Posterior vena cava (tissue), 2 donors: ENCODE data around the gene RCC2. TPM values are rescaled to one million over a fixed set of nuclear protein-coding genes. Genes with fewer than 3 reads are reported as not detected.
A peak's percentile ranks its signal among the peaks of the same experiment; 100 is the strongest.
"Not testable (repeated sequence)": the region's sequence is repeated elsewhere in the genome, so short reads cannot be mapped to it uniquely, and the experiment has no call there.

Experiments
- DNase-seq: peaks from one replicate; pipeline ENCODE4 v3.0.0-alpha.2; 2020; ENCODE audit warnings: low spot score
- intact Hi-C, 2 donors: fragments of 100-400 bp; cut with DNase I; formaldehyde crosslinking; loops; one replicate each; pipeline versions ENCODE4 v1.14.1 to v1.14.2; 2022 to 2023
- long read RNA-seq, 2 donors: library from polyadenylated mRNA; unstranded; transcript quantifications; one replicate each; pipeline ENCODE4 v2.0.0, GENCODE V29; 2020 to 2021
- total RNA-seq, 2 donors: library from RNA; stranded (reverse); fragmentation: NEBNext Ultra II Directional; extraction: Animal tissue kit (Norgen Biotek cat#: 25700); gene quantifications; one replicate each; pipeline ENCODE4 v1.2.1, GENCODE V29; 2021
- donor health status: DM: yes; HTN: yes; CAD: no.
- donor health status: DM: yes; HTN: yes; CAD: no.

RCC2 gene
- 10 to 100 TPM; 17.3 to 22.2 TPM for total RNA-seq
- long read RNA-seq, donor 1, partial matches to known transcripts, result 1 of 4 reads
- long read RNA-seq, donor 1, other reads (novel, unspliced or antisense), result 2 of 4 reads
- long read RNA-seq, donor 2, partial matches to known transcripts, result 1 of 3 reads
- long read RNA-seq, donor 2, other reads (novel, unspliced or antisense), result 2 of 3 reads

DNA sequence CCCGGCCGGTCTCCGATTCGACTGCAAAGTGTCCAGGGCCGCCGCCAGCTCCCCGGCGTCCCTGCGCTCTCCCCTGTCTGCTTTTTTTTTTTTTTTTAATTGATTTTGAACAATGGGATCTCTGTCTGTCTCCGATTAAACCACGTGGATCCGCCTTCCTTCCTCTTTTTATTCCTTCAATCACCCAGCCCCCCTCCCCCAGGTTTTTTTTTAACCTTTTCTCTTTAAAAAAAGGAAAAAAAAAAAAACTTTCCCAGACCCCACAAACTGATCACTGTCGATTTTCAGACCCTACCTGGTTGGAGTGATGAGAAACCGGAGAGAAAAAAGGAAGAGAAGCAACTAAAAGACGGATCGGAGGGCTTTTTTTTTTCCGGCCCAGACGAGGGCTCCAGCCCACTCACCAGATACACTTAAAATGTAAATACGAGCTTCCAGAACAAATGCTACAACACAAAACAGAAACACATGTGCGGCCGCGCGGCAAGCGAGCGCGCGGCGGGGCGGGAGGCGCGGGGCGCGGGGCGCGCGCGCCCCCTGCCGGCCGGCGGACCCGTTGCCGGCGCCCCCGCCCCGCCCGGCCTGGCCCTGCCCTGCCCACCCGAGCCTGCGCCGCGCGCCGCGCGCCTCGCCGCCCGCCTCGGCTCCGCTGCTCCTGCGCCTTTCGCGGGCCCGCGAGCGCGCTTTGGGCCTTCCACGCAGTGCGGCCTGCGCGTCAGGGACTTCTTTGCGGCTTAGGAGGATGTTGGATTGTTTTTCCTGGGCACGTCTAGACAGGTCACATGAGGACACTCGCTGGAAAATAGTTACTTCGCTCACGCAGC, at the start of gene RCC2:
Gene RCC2 (minus strand): TSS at position 428 of the 824 bp plus-strand sequence. CDS start 1,163 bp downstream, outside the sequence.
- intact Hi-C loops, result no loop called here
- DNase-seq, result peak; percentile 90

DNA sequence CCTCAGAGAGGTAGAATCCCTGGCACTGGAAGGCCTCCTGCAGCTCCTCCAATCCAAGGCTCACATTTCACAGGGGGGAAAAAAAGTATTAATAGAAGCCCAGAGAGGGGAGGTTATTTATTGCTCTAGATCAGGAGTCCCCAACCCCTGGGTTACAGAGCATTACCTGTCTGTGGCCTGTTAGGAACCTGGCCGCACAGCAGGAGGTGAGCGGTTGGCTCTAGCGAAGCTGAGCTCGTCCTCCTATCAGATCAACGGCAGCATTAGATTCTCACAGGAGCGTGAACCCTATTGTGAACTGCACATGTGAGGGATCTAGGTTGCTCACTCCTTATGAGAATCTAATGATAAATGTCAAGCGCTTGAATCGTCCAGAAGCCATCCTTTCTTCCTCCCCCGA, 46.8 kb upstream of the RCC2 start:
- no peak for DNase-seq
- intact Hi-C loops, result no loop called here

GRCh38 chr1:17485281-17485680, 45.8 kb upstream of the RCC2 start:
- intact Hi-C loops, result no loop called here

GRCh38 chr1:17481981-17482380, 42.5 kb upstream of the RCC2 start:
- DNase-seq, intact Hi-C loops: not testable (repeated sequence)

More at GRCh38 chr1:17485281-17485680, 45.8 kb upstream of the RCC2 start:
- DNase-seq, result no peak

GRCh38 chr1:17480846-17481245, 41.4 kb upstream of the RCC2 start:
- no peak for DNase-seq
- intact Hi-C loops, result no loop called here

- intact Hi-C loops, result no loop called here
- DNase-seq, result no peak
Observed at GRCh38 chr1:17475752-17476151, 36.3 kb upstream of the RCC2 start.

DNA sequence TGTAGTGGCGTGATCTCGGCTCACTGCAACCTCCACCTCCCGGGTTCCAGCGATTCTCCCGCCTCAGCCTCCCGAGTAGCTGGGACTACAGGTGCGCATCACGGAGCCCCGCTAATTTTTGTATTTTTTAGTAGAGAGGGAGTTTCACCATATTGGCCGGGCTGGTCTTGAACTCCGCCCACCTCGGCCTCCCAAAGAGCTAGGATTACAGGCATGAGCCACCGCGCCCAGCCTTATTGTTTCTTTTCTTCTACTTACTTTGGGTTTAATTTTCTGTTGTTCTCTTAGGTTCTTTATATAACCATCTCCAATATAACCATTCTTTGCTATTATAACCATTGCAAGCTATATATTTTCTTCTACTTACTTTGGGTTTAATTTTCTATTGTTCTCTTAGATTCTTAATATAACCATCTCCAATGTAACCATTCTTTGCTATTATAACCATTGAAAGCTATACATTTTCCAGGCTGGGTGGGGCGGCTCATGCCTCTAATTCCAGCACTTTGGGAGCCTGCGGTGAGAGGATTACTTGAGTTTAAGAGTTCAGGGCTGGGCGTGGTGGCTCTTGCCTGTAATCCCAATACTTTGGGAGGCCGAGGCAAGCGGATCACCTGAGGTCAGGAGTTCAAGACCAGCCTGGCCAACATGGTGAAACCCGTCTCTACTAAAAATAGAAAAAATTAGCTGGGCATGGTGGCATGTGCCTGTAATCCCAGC, 35.5 kb upstream of the RCC2 start:
- intact Hi-C loops, DNase-seq: not testable (repeated sequence)

DNA sequence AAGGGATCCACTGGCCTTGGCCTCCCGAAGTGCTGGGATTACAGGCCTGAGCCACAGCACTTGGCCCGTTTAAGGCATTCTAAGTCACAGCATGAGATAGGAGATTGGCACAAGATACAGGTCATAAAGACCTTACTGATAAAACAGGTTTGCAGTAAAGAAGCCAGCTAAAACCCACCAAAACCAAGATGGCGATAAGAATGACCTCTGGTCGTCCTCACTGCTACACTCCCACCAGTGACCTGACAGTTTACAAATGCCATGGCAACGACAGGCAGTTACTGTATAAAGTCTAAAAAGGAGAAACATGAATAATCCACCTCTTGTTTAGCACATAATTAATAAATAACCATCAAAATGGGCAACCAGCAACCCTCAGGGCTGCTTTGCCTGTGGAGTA, 33.3 kb upstream of the RCC2 start:
- no peak for DNase-seq
- intact Hi-C loops, result no loop called here

DNA sequence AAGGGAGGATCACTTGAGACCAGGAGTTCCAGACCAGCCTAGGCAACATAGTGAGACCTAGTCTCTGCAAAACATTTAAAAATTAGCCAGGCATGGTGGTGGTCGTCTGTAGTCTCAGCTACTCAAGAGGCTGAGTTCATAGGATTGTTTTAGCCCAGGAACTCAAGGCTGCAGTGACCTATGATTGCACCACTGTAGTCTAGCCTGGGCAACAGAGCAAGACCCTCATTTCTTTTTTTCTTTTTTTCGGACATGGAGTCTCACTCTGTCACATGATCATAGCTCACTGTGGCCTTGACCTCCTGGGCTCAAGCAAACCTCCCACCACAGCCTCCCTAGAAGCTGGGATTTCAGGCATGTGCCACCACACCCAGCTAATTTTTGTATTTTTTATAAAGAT, 31.9 kb upstream of the RCC2 start:
- no peak for DNase-seq
- intact Hi-C loops, result no loop called here

DNA sequence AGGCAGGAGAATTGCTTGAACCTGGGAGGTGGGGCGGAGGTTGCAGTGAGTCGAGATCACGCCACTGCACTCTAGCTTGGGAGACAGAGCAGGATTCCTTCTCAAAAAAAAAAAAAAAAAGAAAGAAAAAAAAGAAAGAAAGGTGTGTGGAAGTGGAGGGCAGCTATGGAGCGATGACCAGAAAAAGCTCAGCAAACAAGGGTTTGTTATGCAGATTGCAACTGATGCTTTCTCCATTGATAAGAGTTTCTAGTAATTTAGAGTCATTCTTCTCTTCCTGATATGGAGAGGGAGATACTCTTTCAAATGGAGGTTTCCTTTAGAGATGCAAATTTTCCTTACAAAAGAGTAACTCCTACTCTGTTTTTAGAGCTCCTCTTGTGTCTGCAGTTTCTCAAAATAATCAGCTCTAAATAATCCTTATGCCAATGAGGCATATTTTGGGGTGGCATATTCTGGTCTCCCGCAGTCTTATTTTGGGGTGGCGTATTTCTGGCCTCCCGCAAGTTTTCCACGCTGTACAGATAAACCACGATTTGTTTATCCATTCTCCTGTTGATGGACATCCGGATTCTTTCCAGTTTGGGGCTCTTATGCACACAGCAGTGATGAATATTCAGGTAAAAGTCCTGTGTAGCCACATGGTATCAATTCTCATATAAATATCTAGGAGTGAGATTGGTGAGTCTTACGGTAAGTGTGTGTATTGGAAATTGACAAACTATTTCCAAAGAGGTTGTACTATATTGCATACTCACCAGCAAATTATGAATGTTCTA, 30.7 kb upstream of the RCC2 start:
- DNase-seq, result no peak
- intact Hi-C loops, result no loop called here

DNA sequence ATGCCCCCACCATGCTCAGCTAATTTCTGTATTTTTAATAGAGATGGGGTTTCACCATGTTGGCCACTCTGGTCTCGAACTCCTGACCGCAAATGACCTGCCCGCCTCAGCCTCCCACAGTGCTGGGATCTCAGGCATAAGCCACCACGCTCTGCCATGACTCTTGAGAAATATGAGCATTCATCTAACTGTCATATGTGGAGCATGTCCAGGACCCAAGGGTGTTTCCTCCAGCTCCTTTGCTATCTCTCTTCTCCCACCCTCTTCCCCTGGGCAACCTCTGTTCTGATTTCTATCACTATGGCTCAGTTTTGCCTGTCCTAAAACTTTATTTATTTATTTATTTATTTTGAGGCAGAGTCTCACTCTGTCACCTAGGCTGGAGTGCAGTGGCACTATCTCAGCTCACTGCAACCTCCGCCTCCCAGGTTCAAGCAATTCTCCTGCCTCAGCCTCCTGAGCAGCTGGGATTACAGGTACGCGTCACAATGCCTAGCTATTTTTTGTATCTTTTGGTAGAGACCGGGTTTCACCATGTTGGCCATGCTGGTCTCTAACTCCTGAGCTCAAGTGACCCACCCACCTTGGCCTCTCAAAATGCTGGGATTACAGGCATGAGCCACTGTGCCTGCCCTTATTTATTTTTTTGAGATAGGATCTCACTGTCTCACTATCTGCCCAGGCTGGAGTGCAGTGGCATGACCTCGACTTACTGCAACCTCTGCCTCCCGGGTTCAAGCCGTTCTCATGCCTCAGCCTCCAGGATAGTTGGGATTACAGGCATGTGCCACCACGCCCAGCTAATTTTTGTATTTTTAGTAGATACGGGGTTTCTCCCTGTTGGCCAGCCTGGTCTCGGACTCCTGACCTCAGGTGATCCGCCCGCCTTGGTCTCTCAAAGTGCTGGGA, 29.1 kb upstream of the RCC2 start:
- not testable (repeated sequence) for DNase-seq
- intact Hi-C loops, result loop anchor here in 1 of 2 donors (10.0 kb wide), 1 partner anchor 384 kb away; no protein-coding TSS in a partner anchor

- intact Hi-C loops, result loop anchor here in 1 of 2 donors (10.0 kb wide), 1 partner anchor 382 kb away; no protein-coding TSS in a partner anchor
- no peak for DNase-seq
Observed at GRCh38 chr1:17466359-17466758, 26.9 kb upstream of the RCC2 start.

- intact Hi-C loops, result loop anchor here in 1 of 2 donors (10.0 kb wide), 1 partner anchor 380 kb away; no protein-coding TSS in a partner anchor
Observed at GRCh38 chr1:17465228-17465627, 25.8 kb upstream of the RCC2 start.

GRCh38 chr1:17463991-17464390, 24.5 kb upstream of the RCC2 start:
- intact Hi-C loops, result loop anchor here in 1 of 2 donors (10.0 kb wide), 1 partner anchor 379 kb away; no protein-coding TSS in a partner anchor
- DNase-seq, result no peak

More at GRCh38 chr1:17465228-17465627, 25.8 kb upstream of the RCC2 start:
- no peak for DNase-seq

DNA sequence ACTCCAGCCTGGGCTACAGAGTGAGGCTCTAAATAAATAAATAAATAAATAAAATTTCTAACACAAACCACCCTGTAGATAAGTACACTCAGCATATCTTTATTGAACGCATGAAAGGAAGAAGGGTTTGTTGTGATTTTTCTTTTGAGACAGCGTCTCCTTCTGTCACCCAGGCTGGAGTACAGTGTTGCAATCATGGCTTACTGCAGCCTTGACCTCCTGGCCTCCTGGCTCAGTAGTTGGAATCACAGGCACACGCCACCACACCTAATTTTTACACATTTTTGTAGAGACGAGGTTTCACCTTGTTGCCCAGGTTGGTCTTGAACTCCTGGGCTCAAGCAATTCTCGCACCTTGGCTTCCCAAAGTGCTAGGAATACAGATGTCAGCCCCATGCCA, 23.2 kb upstream of the RCC2 start:
- intact Hi-C loops, result loop anchor here in 1 of 2 donors (10.0 kb wide), 1 partner anchor 378 kb away; no protein-coding TSS in a partner anchor
- DNase-seq, result no peak

DNA sequence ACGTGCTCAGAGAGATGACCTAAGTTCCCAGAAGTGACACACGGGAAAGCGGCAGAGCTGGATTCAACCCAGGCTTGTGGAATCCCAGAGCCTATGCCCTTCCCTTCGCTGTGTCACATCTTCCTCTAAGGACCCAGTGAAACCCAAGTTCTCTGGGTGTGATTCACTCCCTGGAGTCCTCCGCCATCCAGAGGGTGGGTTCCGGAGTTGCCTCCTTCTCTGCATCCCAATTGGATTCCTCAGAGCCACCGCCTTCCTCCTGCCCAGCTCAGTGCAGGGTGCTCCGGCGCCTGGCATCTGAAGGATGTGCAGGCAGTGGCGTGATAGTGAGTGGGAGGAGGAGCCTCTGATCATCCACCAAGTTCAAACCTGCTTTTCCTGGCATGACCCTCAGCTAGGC, 20.7 kb upstream of the RCC2 start:
- intact Hi-C loops, result loop anchor here in 1 of 2 donors (10.0 kb wide), 1 partner anchor 375 kb away; no protein-coding TSS in a partner anchor
- no peak for DNase-seq

DNA sequence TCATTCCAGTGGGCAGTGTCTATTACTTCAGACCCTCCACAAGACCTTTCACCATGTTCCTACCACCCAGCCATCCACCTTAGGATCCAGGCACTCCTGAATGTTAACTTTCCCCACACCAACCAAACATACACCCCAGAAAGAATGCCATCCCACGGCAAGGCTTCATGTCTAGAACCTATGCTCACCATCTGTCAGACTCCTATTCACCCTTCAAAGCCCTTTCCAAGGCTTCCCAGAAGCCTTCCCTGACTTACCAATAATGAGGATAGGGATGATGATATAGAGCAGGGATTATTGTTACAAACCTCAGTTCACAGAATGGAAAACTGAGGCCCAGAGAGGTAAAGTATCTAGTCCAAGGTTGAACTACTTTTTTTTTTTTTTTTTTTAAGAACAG, 19.3 kb upstream of the RCC2 start:
- intact Hi-C loops, result no loop called here
- no peak for DNase-seq

DNA sequence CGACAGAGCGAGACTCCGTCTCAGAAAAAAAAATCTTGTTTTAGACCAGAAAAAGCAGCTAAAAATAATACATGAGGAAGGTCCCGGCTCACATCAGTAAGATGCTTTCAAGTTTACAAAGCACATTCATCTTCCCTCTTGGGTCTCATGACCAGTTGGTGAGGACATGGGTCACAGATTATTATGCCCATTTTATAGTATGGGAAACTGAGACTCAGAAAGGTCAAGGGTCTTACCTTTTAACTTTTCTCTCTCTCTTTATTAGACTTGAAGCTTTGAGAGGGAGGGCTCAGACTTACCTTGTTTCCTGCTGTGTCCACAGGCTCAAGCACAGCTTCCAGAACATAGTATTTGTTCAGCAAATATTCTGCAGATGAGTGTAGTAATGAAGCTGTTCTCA, 13.2 kb upstream of the RCC2 start:
- intact Hi-C loops, result no loop called here
- no peak for DNase-seq
